ENCODE results near the gene FRMD8. TPM values are rescaled to one million over a fixed set of nuclear protein-coding genes. Genes with fewer than 3 reads are reported as not detected.

FRMD8 gene
- total RNA-seq, 1 donor from 2014 or later, result 21.9 TPM

- peaks cover 17% of the 10 kb centered on the region for H3K36me3 ChIP-seq (ENCODE audit: control insufficient read depth, insufficient read depth, low read length)
- H3K4me3 ChIP-seq (ENCODE audit: low read depth, low read length), result no peak overlapping the region
- no peak for DNase-seq (ENCODE audit: low read depth)
- no peak for TF ChIP-seq CTCF (IDR thresholded peaks at IDR 0.05; ENCODE audit: insufficient read depth, low read length, severe bottlenecking)
- no peak for FAIRE-seq
- peaks cover 6% of the 10 kb centered on the region for H3K27me3 ChIP-seq (ENCODE audit: control insufficient read depth, insufficient read depth, low read length)
These were observed 33.7 kb upstream of the FRMD8 start for GRCh38 chr11:65352783-65353182.

- peaks cover 15% of the 10 kb centered on the region for H3K36me3 ChIP-seq (ENCODE audit: control insufficient read depth, insufficient read depth, low read length)
- FAIRE-seq (no peak), DNase-seq (ENCODE audit: low read depth) (no peak)
- H3K4me3 ChIP-seq (ENCODE audit: low read depth, low read length), result no peak overlapping the region
- peaks cover 6% of the 10 kb centered on the region for H3K27me3 ChIP-seq (ENCODE audit: control insufficient read depth, insufficient read depth, low read length)
- no peak for TF ChIP-seq CTCF (IDR thresholded peaks at IDR 0.05; ENCODE audit: insufficient read depth, low read length, severe bottlenecking)
These were observed 33.1 kb upstream of the FRMD8 start for GRCh38 chr11:65353376-65353775.

GRCh38 chr11:65353900-65354264 lies 32.6 kb upstream of the FRMD8 start:
- Histone ChIP-seq H3K36me3 (ENCODE audit: control insufficient read depth, insufficient read depth, low read length) (peaks cover 13% of the 10 kb centered on the region), H3K27me3 (ENCODE audit: control insufficient read depth, insufficient read depth, low read length) (peaks cover 6% of the 10 kb centered on the region), H3K4me3 (ENCODE audit: low read depth, low read length) (peak overlapping the region; percentile 47)
- TF ChIP-seq CTCF (IDR thresholded peaks at IDR 0.05; ENCODE audit: insufficient read depth, low read length, severe bottlenecking), result no peak
- no peak for FAIRE-seq
- DNase-seq (ENCODE audit: low read depth), result no peak

GRCh38 chr11:65354265-65355012 lies 32.0 kb upstream of the FRMD8 start, which contains the start of gene TIGD3:
TSS of gene TIGD3 (plus strand) at chr11:65354751. CDS start at chr11:65355809, 1,058 bp downstream.
- TF ChIP-seq CTCF (IDR thresholded peaks at IDR 0.05; ENCODE audit: insufficient read depth, low read length, severe bottlenecking), result no peak
- peak; percentile 82 for DNase-seq (ENCODE audit: low read depth)
- H3K4me3 ChIP-seq (ENCODE audit: low read depth, low read length), result peak within 1 kb of the TSS; percentile 47
- peaks cover 6% of the 10 kb centered on the region for H3K27me3 ChIP-seq (ENCODE audit: control insufficient read depth, insufficient read depth, low read length)
- no peak for FAIRE-seq
- H3K36me3 ChIP-seq (ENCODE audit: control insufficient read depth, insufficient read depth, low read length), result peaks cover 10% of the 10 kb centered on the region

- Histone ChIP-seq H3K4me3 (ENCODE audit: low read depth, low read length) (peak overlapping the region; percentile 47), H3K27me3 (ENCODE audit: control insufficient read depth, insufficient read depth, low read length) (peaks cover 6% of the 10 kb centered on the region), H3K36me3 (ENCODE audit: control insufficient read depth, insufficient read depth, low read length) (peaks cover 8% of the 10 kb centered on the region)
- no peak for TF ChIP-seq CTCF (IDR thresholded peaks at IDR 0.05; ENCODE audit: insufficient read depth, low read length, severe bottlenecking)
- no peak for FAIRE-seq
- DNase-seq (ENCODE audit: low read depth), result no peak
These were observed 31.2 kb upstream of the FRMD8 start for GRCh38 chr11:65355013-65355775.

Measured in bronchial epithelial cell (primary cell).